Skeletal muscle satellite cell (primary cell): ENCODE measurements around the gene TMEM119.
A peak's percentile ranks its signal among the peaks of the same experiment; 100 is the strongest.
"Not testable (repeated sequence)": the region's sequence is repeated elsewhere in the genome, so short reads cannot be mapped to it uniquely, and the experiment has no call there.

Source experiments
- H3K27me3 ChIP-seq: 2 replicates; pipeline ENCODE4 v1.7.0; 2013; ENCODE audit warnings: low read length; ENCODE audit not compliant: control insufficient read depth, insufficient read depth
- H3K36me3 ChIP-seq: 2 replicates; pipeline ENCODE4 v1.7.0; 2013; ENCODE audit warnings: mild to moderate bottlenecking, control low read depth, low read length; ENCODE audit not compliant: insufficient read depth
- H3K4me1 ChIP-seq: 2 replicates; pipeline ENCODE4 v1.7.0; 2013; ENCODE audit warnings: low read length; ENCODE audit not compliant: control insufficient read depth, insufficient read depth
- H3K4me2 ChIP-seq: 2 replicates; pipeline ENCODE4 v1.7.0; 2013; ENCODE audit warnings: mild to moderate bottlenecking, low read length
- H3K4me3 ChIP-seq: 2 replicates; pipeline ENCODE4 v1.7.0; 2013; ENCODE audit warnings: low read length
- H3K9ac ChIP-seq: 2 replicates; pipeline ENCODE4 v1.7.0; 2013; ENCODE audit warnings: mild to moderate bottlenecking, low read depth, low read length, moderate library complexity
- H3K9me3 ChIP-seq: replicated peaks from 2 replicates; pipeline ENCODE4 v1.7.0; 2013; ENCODE audit warnings: mild to moderate bottlenecking, control low read depth, low read length

Gene TMEM119

GRCh38 chr12:108582978-108583770 lies 14.7 kb downstream of the TMEM119 start:
- Histone ChIP-seq H3K27me3 (no peaks in the 10 kb centered on the region), H3K9ac (peak overlapping the region; percentile 26), H3K4me1 (peaks cover 29% of the 10 kb centered on the region), H3K36me3 (no peaks in the 10 kb centered on the region), H3K4me2 (no peak overlapping the region), H3K9me3 (no peaks in the 10 kb centered on the region), H3K4me3 (no peak overlapping the region)

GRCh38 chr12:108582509-108582908 lies 15.4 kb downstream of the TMEM119 start:
- H3K9me3 ChIP-seq: no peaks in the 10 kb centered on the region
- H3K27me3 ChIP-seq: no peaks in the 10 kb centered on the region
- no peak overlapping the region for H3K4me2 ChIP-seq
- H3K36me3 ChIP-seq: no peaks in the 10 kb centered on the region
- H3K9ac ChIP-seq: no peak overlapping the region
- peaks cover 29% of the 10 kb centered on the region for H3K4me1 ChIP-seq
- H3K4me3 ChIP-seq: no peak overlapping the region

- H3K9ac ChIP-seq: no peak overlapping the region
- no peaks in the 10 kb centered on the region for H3K9me3 ChIP-seq
- H3K4me1 ChIP-seq: peaks cover 34% of the 10 kb centered on the region
- no peaks in the 10 kb centered on the region for H3K27me3 ChIP-seq
- no peak overlapping the region for H3K4me3 ChIP-seq
- no peak overlapping the region for H3K4me2 ChIP-seq
- H3K36me3 ChIP-seq: no peaks in the 10 kb centered on the region
Measured at GRCh38 chr12:108581311-108582227, 16.3 kb downstream of the TMEM119 start.

- H3K4me1 ChIP-seq: peaks cover 40% of the 10 kb centered on the region
- H3K9me3 ChIP-seq: no peaks in the 10 kb centered on the region
- H3K36me3 ChIP-seq: no peaks in the 10 kb centered on the region
- H3K4me3 ChIP-seq: no peak overlapping the region
- no peak overlapping the region for H3K9ac ChIP-seq
- H3K4me2 ChIP-seq: no peak overlapping the region
- H3K27me3 ChIP-seq: no peaks in the 10 kb centered on the region
Measured at GRCh38 chr12:108580531-108580930, 17.4 kb downstream of the TMEM119 start.

GRCh38 chr12:108578813-108579212 lies 19.1 kb downstream of the TMEM119 start:
- H3K9ac ChIP-seq: no peak overlapping the region
- H3K27me3 ChIP-seq: no peaks in the 10 kb centered on the region
- H3K36me3 ChIP-seq: no peaks in the 10 kb centered on the region
- no peak overlapping the region for H3K4me2 ChIP-seq
- no peak overlapping the region for H3K4me3 ChIP-seq
- H3K9me3 ChIP-seq: no peaks in the 10 kb centered on the region
- peaks cover 33% of the 10 kb centered on the region for H3K4me1 ChIP-seq

- Histone ChIP-seq H3K9ac (no peak overlapping the region), H3K36me3 (no peaks in the 10 kb centered on the region), H3K9me3 (no peaks in the 10 kb centered on the region), H3K4me3 (no peak overlapping the region), H3K4me1 (peaks cover 27% of the 10 kb centered on the region), H3K27me3 (no peaks in the 10 kb centered on the region), H3K4me2 (no peak overlapping the region)
Measured at GRCh38 chr12:108578264-108578663, 19.6 kb downstream of the TMEM119 start.

GRCh38 chr12:108577458-108577857 lies 20.4 kb downstream of the TMEM119 start:
- no peak overlapping the region for H3K9ac ChIP-seq
- no peaks in the 10 kb centered on the region for H3K9me3 ChIP-seq
- no peaks in the 10 kb centered on the region for H3K27me3 ChIP-seq
- H3K4me1 ChIP-seq: peaks cover 19% of the 10 kb centered on the region
- no peak overlapping the region for H3K4me2 ChIP-seq
- no peak overlapping the region for H3K4me3 ChIP-seq
- H3K36me3 ChIP-seq: no peaks in the 10 kb centered on the region

GRCh38 chr12:108576660-108577234 lies 21.1 kb downstream of the TMEM119 start:
- Histone ChIP-seq H3K36me3 (no peaks in the 10 kb centered on the region), H3K9ac (no peak overlapping the region), H3K27me3 (no peaks in the 10 kb centered on the region), H3K9me3 (no peaks in the 10 kb centered on the region), H3K4me2 (no peak overlapping the region), H3K4me3 (no peak overlapping the region), H3K4me1 (peaks cover 17% of the 10 kb centered on the region)

GRCh38 chr12:108575199-108575912 lies 22.5 kb downstream of the TMEM119 start:
- peaks cover 12% of the 10 kb centered on the region for H3K4me1 ChIP-seq
- no peaks in the 10 kb centered on the region for H3K9me3 ChIP-seq
- no peaks in the 10 kb centered on the region for H3K36me3 ChIP-seq
- H3K4me3 ChIP-seq: no peak overlapping the region
- no peaks in the 10 kb centered on the region for H3K27me3 ChIP-seq
- no peak overlapping the region for H3K4me2 ChIP-seq
- no peak overlapping the region for H3K9ac ChIP-seq

GRCh38 chr12:108574276-108574675 lies 23.6 kb downstream of the TMEM119 start:
- not testable (repeated sequence) for H3K9me3 ChIP-seq, H3K9ac ChIP-seq, H3K4me3 ChIP-seq, H3K4me2 ChIP-seq, H3K36me3 ChIP-seq, H3K27me3 ChIP-seq
- H3K4me1 ChIP-seq: peaks cover 11% of the 10 kb centered on the region

GRCh38 chr12:108573317-108573716 lies 24.6 kb downstream of the TMEM119 start:
- Histone ChIP-seq H3K27me3 (no peaks in the 10 kb centered on the region), H3K4me1 (peaks cover 11% of the 10 kb centered on the region), H3K4me2 (no peak overlapping the region), H3K9ac (no peak overlapping the region), H3K4me3 (no peak overlapping the region), H3K36me3 (peaks cover 8% of the 10 kb centered on the region), H3K9me3 (no peaks in the 10 kb centered on the region)
